ENCODE results near the gene SLC13A2.
"Not testable (repeated sequence)": the region's sequence is repeated elsewhere in the genome, so short reads cannot be mapped to it uniquely, and the experiment has no call there.

GRCh38 chr17:28522281-28522680, 48.8 kb downstream of the SLC13A2 start:
- TF ChIP-seq CTCF (conservative IDR thresholded peaks at IDR 0.05; ENCODE audit: low read depth in 2 of 2); JUNB (IDR thresholded peaks at IDR 0.05; ENCODE audit: unreplicated experiment); CREB1 (CRISPR knock-in tag; IDR thresholded peaks at IDR 0.05; ENCODE audit: low read depth); EZH2 (IDR thresholded peaks at IDR 0.05; ENCODE audit: low read depth, unreplicated experiment): not testable (repeated sequence)

All from GM23338 (cell line).